ENCODE measurements around the gene COQ2. TPM values are rescaled to one million over a fixed set of nuclear protein-coding genes. Genes with fewer than 3 reads are reported as not detected.
"Not testable (repeated sequence)": the region's sequence is repeated elsewhere in the genome, so short reads cannot be mapped to it uniquely, and the experiment has no call there.

COQ2 gene
- total RNA-seq, 1 donor from 2014 or later, result 22.5 TPM

DNA sequence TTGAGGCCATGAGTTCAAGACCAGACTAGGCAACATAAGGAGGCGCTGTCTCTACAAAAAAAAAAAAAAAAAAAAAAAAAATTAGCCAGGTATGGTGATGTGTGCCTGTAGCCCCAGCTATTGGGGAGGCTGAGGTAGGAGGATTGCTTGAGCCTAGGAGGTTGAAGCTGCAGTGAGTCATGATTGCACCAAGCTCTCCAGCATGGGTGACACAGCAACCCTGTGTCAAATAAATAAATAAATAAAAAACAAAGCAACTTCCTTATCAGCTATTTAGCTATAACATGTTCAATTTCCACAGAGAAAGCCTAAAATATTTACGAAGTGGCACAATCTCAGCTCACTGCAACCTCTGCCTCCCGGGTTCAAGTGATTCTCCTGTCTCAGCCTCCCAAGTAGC is 10.7 kb downstream of the COQ2 start:
- Mint-ChIP-seq H3K36me3 (ENCODE audit: low read depth) (peaks cover 45% of the 10 kb centered on the region), H3K4me1 (ENCODE audit: low read depth) (peaks cover 16% of the 10 kb centered on the region)
- H3K27me3 Mint-ChIP-seq (ENCODE audit: insufficient read depth); intact Hi-C loops (cut with micrococcal nuclease); H3K4me3 Mint-ChIP-seq; H3K27ac Mint-ChIP-seq; H3K9me3 Mint-ChIP-seq; DNase-seq (ENCODE audit: low spot score): not testable (repeated sequence)

DNA sequence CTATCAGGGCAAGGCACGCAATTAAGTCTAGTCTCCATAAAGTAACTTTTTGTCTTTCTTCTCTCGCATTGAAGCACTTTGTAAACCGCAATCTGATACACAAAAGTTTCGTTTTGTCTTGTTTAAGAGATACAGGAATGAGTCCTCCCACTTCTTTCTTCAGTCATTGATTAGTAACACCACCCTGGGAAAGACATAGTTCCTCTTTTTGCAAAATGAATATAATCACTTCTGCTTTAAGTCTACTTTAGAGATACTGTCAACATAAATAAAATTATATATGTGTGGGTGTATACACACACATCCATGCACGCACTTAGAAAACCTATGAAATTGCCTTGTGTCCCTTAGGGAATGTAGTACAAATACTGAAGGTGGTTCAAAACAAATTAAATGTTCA is 11.7 kb downstream of the COQ2 start:
- peaks cover 2% of the 10 kb centered on the region for H3K27me3 Mint-ChIP-seq (ENCODE audit: insufficient read depth)
- intact Hi-C loops (cut with micrococcal nuclease), result no loop called here
- H3K36me3 Mint-ChIP-seq (ENCODE audit: low read depth), result peaks cover 46% of the 10 kb centered on the region
- no peaks in the 10 kb centered on the region for H3K9me3 Mint-ChIP-seq
- H3K27ac Mint-ChIP-seq, result no peak overlapping the region
- peaks cover 25% of the 10 kb centered on the region for H3K4me1 Mint-ChIP-seq (ENCODE audit: low read depth)
- H3K4me3 Mint-ChIP-seq, result no peak overlapping the region
- DNase-seq (ENCODE audit: low spot score), result no peak

DNA sequence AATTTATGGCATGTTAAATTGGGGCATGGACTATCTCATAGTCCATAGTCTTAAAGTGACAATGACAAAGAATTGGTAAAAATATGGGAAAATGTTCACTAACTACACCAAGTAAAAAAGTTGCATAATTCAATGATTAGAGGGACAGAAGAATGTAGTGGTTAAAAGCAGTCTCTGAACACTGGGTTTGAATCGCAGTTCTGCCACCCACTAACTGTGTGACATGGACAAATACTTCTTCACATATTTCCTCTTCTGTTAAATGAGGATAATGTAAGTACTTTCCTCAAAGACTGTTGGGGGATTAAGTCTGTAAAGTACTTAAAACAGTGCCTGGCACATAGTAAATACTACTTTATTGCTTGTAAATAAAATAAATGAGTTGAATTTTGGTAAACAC is 15.3 kb downstream of the COQ2 start:
- H3K4me1 Mint-ChIP-seq (ENCODE audit: low read depth), result peaks cover 16% of the 10 kb centered on the region
- H3K4me3 Mint-ChIP-seq, result no peak overlapping the region
- intact Hi-C loops (cut with micrococcal nuclease), result no loop called here
- H3K36me3 Mint-ChIP-seq (ENCODE audit: low read depth), result peaks cover 30% of the 10 kb centered on the region
- H3K27ac Mint-ChIP-seq, result no peak overlapping the region
- no peaks in the 10 kb centered on the region for H3K27me3 Mint-ChIP-seq (ENCODE audit: insufficient read depth)
- no peaks in the 10 kb centered on the region for H3K9me3 Mint-ChIP-seq
- DNase-seq (ENCODE audit: low spot score), result no peak

DNA sequence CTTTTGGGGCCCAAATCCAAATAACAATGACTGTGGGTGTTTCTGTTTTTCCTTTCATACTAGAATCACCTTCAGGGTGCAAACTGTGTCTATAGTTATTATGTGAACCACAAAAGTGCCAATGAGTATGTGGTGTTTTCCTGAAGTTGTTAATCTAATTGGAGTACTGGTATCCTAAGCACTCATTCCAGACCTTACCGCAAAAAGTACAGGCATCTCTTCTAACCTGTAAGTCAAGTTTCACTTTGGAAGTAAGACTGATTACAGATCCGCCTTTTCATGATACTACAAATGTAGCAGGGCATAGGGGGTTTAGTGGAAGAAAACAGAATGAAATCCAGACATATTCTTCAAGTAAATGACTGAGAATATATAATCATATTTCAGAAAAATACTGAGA is 16.1 kb downstream of the COQ2 start:
- intact Hi-C loops (cut with micrococcal nuclease), result no loop called here
- H3K4me3 Mint-ChIP-seq, result no peak overlapping the region
- no peak overlapping the region for H3K27ac Mint-ChIP-seq
- no peak for DNase-seq (ENCODE audit: low spot score)
- H3K36me3 Mint-ChIP-seq (ENCODE audit: low read depth), result peaks cover 29% of the 10 kb centered on the region
- H3K27me3 Mint-ChIP-seq (ENCODE audit: insufficient read depth), result no peaks in the 10 kb centered on the region
- H3K4me1 Mint-ChIP-seq (ENCODE audit: low read depth), result peaks cover 16% of the 10 kb centered on the region
- no peaks in the 10 kb centered on the region for H3K9me3 Mint-ChIP-seq

DNA sequence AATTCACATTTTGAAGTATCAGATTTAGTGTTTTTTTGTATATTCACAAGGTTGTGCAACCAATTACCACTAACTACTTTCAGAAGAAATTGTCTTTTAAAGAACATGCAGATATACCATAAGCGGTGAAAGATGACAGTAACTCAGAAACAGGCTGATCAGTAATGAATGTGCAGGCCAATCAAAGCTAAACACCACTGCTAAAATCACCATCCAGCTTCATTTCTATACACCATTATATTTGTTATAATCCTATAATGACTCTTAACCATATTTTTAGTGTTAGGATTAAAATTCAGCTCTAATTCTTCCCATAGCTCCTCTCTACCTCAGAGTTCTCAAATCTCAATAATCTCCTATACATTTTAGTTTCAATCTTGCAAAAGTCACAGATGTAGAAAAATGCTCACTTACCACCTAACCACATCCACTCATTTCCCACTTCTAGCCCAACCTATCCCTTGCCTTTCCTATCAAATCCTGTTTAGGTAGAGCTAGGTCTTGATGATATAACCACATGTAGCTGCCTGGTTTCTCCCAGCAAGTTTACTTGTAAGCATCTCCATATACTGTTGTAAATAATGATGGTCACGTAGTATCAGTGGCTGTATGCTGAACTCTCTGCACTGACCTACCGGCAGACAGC is 16.6 kb downstream of the COQ2 start:
- H3K27ac Mint-ChIP-seq, result peak overlapping the region; percentile 7
- DNase-seq (ENCODE audit: low spot score), result no peak
- no peak overlapping the region for H3K4me3 Mint-ChIP-seq
- no peaks in the 10 kb centered on the region for H3K9me3 Mint-ChIP-seq
- H3K4me1 Mint-ChIP-seq (ENCODE audit: low read depth), result peaks cover 16% of the 10 kb centered on the region
- peaks cover 32% of the 10 kb centered on the region for H3K36me3 Mint-ChIP-seq (ENCODE audit: low read depth)
- intact Hi-C loops (cut with micrococcal nuclease), result no loop called here
- H3K27me3 Mint-ChIP-seq (ENCODE audit: insufficient read depth), result no peaks in the 10 kb centered on the region

DNA sequence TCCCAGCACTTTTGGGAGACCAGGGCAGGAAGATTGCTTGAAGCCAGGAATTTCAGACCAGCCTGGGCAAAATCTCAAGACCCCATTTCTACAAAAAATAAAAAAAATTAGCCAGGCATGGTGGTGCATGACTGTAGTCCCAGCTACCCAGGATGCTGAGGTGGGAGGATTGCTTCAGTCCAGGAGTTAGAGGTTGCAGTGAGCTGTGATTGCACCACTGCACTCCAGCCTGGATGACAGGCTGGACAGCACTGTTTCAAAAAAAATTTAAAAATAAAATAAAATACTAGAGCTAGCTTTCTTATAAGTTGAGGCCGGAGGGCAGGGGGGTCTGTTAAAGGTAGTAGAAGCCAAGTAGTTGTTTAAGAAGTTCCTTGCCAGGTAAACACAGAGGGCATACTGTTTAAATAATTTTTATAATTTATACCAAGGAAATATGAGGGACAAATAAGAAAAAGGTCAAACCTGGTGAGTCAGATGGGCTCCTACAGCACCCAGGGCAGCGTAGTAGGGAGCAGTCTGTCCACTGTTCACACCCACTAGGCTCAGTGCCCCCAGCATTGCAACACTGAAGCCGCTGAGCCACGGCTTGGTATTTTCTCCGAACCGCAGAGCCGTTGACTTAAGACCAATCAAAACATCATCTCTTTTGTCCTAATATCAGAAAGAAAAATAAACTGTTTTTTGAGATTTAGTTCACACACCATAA is 17.3 kb downstream of the COQ2 start:
- intact Hi-C loops (cut with micrococcal nuclease), result no loop called here
- no peak overlapping the region for H3K4me3 Mint-ChIP-seq
- no peak for DNase-seq (ENCODE audit: low spot score)
- no peaks in the 10 kb centered on the region for H3K27me3 Mint-ChIP-seq (ENCODE audit: insufficient read depth)
- peaks cover 32% of the 10 kb centered on the region for H3K36me3 Mint-ChIP-seq (ENCODE audit: low read depth)
- no peaks in the 10 kb centered on the region for H3K9me3 Mint-ChIP-seq
- no peak overlapping the region for H3K27ac Mint-ChIP-seq
- H3K4me1 Mint-ChIP-seq (ENCODE audit: low read depth), result peaks cover 16% of the 10 kb centered on the region

DNA sequence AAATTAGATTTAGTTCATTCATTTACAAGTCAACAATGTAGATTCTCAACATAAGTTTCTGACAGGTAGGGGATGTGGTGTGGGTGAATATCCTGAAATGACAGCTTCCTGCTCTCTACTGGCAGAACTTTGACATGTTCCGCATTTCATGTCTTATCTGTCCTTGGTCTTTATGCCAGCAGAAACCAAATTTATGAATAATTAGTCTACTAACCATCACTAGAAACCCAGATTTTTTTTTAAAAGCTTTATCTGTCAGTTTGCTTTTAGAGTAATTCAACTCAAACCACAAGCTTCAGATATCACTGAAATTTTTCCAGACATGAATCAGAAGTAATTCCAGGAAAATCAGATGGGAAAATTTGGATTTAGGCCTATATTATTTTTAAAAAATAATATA is 17.9 kb downstream of the COQ2 start:
- Mint-ChIP-seq H3K27me3 (ENCODE audit: insufficient read depth) (no peaks in the 10 kb centered on the region), H3K4me1 (ENCODE audit: low read depth) (peaks cover 16% of the 10 kb centered on the region), H3K27ac (no peak overlapping the region), H3K36me3 (ENCODE audit: low read depth) (peaks cover 35% of the 10 kb centered on the region), H3K4me3 (no peak overlapping the region), H3K9me3 (no peaks in the 10 kb centered on the region)
- no peak for DNase-seq (ENCODE audit: low spot score)
- intact Hi-C loops (cut with micrococcal nuclease), result no loop called here

DNA sequence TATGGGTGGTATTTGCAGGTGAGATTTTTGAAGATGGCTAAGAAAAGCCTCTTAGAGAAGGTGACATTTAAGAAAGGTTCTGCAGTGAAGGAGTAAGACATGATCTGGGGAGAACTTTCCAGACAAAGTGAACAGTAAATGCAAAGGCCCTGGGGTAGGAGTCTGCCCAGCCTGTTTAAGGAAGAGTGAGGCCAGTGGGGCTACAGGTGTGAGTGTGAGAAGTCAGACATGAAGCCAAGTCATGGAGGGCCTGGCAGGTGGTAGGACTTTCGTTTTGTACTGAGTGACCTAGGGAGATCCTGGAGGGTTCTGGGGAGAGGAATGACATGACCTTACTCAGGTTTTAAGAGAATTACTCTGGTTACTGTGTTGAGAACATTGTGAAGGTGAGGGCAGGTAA is 21.5 kb downstream of the COQ2 start:
- intact Hi-C loops (cut with micrococcal nuclease), result no loop called here
- no peak for DNase-seq (ENCODE audit: low spot score)
- Mint-ChIP-seq H3K27me3 (ENCODE audit: insufficient read depth) (no peaks in the 10 kb centered on the region), H3K9me3 (no peaks in the 10 kb centered on the region), H3K4me3 (no peak overlapping the region), H3K4me1 (ENCODE audit: low read depth) (peaks cover 9% of the 10 kb centered on the region), H3K27ac (peak overlapping the region; percentile 32), H3K36me3 (ENCODE audit: low read depth) (peaks cover 27% of the 10 kb centered on the region)

DNA sequence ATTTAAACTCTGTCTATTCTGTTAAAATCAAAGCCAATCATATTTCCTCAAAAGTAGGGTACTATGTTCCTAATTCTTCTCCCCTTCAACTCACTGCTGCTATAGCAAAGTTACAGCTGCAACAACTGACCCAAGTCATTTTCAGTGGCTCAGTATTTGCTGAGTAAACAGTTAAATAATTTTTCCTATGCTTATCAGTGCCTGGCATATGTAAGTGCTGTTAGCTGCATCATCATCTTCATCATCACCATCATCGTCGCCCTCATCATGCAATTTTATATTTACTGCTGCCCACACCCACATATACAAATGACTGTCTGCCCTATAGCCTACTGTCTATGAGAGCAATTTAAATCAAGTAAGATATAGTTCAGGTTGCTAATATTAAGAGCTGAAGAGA is 21.9 kb downstream of the COQ2 start:
- Mint-ChIP-seq H3K4me1 (ENCODE audit: low read depth) (peaks cover 5% of the 10 kb centered on the region), H3K9me3 (no peaks in the 10 kb centered on the region), H3K27ac (no peak overlapping the region), H3K36me3 (ENCODE audit: low read depth) (peaks cover 30% of the 10 kb centered on the region), H3K4me3 (no peak overlapping the region), H3K27me3 (ENCODE audit: insufficient read depth) (no peaks in the 10 kb centered on the region)
- intact Hi-C loops (cut with micrococcal nuclease), result no loop called here
- DNase-seq (ENCODE audit: low spot score), result no peak

DNA sequence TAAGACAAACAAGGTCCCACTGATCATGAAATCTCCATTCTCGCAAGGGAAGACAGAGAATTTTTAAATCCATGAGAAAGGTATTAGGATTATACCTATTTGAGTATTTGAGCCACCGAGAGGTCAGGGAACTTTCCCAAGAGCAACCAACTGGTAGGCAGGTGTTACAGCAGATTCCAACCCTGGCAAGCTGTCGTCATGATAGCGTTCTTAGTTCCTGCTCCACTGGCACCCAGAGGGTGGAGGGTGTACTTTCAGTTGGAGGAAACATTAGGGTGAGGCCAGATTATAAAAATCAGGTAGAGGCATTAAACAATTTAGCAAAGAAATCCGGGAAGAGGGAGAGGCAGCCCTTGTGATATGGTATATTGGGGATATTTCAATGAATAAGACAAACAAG is 23.3 kb downstream of the COQ2 start:
- Mint-ChIP-seq H3K4me3 (no peak overlapping the region), H3K36me3 (ENCODE audit: low read depth) (peaks cover 31% of the 10 kb centered on the region), H3K27ac (peak overlapping the region; percentile 73), H3K9me3 (no peaks in the 10 kb centered on the region), H3K27me3 (ENCODE audit: insufficient read depth) (no peaks in the 10 kb centered on the region), H3K4me1 (ENCODE audit: low read depth) (no peaks in the 10 kb centered on the region)
- DNase-seq (ENCODE audit: low spot score), result no peak
- intact Hi-C loops (cut with micrococcal nuclease), result loop anchor here (2.0 kb wide), 1 partner anchor 19 kb away; no protein-coding TSS in a partner anchor

DNA sequence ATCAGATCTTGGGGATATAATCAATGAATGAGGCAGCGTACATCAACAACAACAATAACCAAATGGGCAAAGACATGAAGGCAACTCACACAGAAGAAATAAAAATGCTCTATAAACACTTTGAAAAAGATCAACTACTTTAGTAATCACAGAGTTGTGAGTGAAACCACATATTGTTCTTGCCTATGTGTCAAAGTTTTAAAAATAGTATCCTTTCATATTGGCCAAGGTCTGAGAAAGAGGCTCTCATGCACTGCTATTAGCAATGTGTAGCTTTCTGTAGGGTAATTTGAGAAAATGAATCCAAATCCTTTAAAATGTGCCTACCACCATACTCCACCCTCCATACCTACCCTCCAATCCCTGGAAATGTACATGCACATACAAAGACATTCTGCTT is 25.0 kb downstream of the COQ2 start:
- no peak overlapping the region for H3K4me3 Mint-ChIP-seq
- no peak for DNase-seq (ENCODE audit: low spot score)
- intact Hi-C loops (cut with micrococcal nuclease), result no loop called here
- H3K4me1 Mint-ChIP-seq (ENCODE audit: low read depth), result no peaks in the 10 kb centered on the region
- peaks cover 28% of the 10 kb centered on the region for H3K36me3 Mint-ChIP-seq (ENCODE audit: low read depth)
- H3K27me3 Mint-ChIP-seq (ENCODE audit: insufficient read depth), result no peaks in the 10 kb centered on the region
- no peak overlapping the region for H3K27ac Mint-ChIP-seq
- no peaks in the 10 kb centered on the region for H3K9me3 Mint-ChIP-seq

DNA sequence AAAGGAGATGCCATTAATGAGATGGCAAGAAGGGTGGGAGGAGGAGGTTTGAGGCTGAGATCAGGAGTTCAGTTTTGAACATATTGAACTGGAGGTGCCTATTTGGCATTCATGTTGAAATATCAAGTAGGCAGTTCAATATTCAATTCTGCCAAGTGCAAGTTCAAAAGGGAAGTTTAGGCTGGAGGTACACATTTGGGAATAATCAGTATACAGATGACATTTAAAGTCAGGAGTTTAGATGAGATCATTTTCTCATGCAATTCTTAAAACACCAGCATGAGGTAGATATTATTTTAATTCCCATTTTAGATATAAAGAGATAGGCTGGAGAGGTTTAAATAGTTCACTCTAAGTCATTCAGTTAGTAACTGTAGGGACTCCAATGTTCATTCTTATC is 26.1 kb downstream of the COQ2 start:
- intact Hi-C loops (cut with micrococcal nuclease), result no loop called here
- no peaks in the 10 kb centered on the region for H3K9me3 Mint-ChIP-seq
- H3K36me3 Mint-ChIP-seq (ENCODE audit: low read depth), result peaks cover 28% of the 10 kb centered on the region
- H3K4me3 Mint-ChIP-seq, result no peak overlapping the region
- H3K4me1 Mint-ChIP-seq (ENCODE audit: low read depth), result peaks cover 2% of the 10 kb centered on the region
- no peak for DNase-seq (ENCODE audit: low spot score)
- H3K27ac Mint-ChIP-seq, result no peak overlapping the region
- H3K27me3 Mint-ChIP-seq (ENCODE audit: insufficient read depth), result peaks cover 2% of the 10 kb centered on the region

DNA sequence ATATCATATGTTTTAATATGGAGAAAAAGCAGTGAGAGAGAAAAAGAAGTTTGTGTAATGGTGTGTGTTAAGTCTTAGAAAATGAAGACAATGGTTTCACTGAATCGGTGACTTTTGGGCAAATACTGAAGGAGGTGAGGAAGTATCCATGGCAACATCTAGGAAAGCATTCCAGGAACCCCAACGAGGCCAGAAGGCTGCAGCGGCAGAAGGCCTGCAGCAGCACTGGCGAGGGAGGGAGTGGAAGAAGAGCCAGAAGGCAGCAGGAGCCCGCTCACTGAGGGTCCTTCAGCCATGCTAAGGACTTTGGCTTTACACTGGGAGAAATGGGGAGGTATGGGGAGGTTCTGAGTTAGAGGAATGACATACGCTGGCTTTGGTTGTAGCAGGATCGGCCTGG is 26.8 kb downstream of the COQ2 start:
- Mint-ChIP-seq H3K4me3 (no peak overlapping the region), H3K36me3 (ENCODE audit: low read depth) (peaks cover 23% of the 10 kb centered on the region), H3K27me3 (ENCODE audit: insufficient read depth) (peaks cover 2% of the 10 kb centered on the region), H3K27ac (no peak overlapping the region), H3K4me1 (ENCODE audit: low read depth) (peaks cover 8% of the 10 kb centered on the region), H3K9me3 (no peaks in the 10 kb centered on the region)
- intact Hi-C loops (cut with micrococcal nuclease), result no loop called here
- no peak for DNase-seq (ENCODE audit: low spot score)

Measured in activated T-helper 1 cell treated with anti-CD3 and anti-CD28 coated beads, Interleukin-12 subunit alpha, Interleukin-12 subunit beta, Interleukin-2, Interleukin-4 antibody, amounts not matched to agents 30 ng/mL and 10 ng/mL and 1 ng/mL, durations not matched to agents 14 hours and 24 hours and 36 hours (primary cell).